IMR-90 (cell line): ENCODE data around the gene CFAP157. TPM values are rescaled to one million over a fixed set of nuclear protein-coding genes. Genes with fewer than 3 reads are reported as not detected.
A peak's percentile ranks its signal among the peaks of the same experiment; 100 is the strongest.

ENCODE experiments used
- ATAC-seq: fragments of 200-7000 bp; cut with Tn5 transposase; 2 replicates; pipeline ENCODE4 v1.9.1; 2020; ENCODE audit warnings: low read depth, mild to moderate bottlenecking, moderate library complexity
- BruUV-seq: library from RNA; stranded (reverse); fragments of 400-500 nt; replicated peaks from 2 replicates; lab custom pipeline; 2021; lab: Mats Ljungman, UMichigan
- CTCF ChIA-PET: fragments of 300-600 bp; formaldehyde crosslinking; extraction: SDS; loops from one replicate; lab custom pipeline; 2021; ENCODE audit warnings: antibody characterized with exemption; lab: Yijun Ruan, JAX
- POLR2A ChIA-PET: fragments of 300-600 bp; sonication (Branson Sonifier 250); formaldehyde crosslinking; loops from one replicate; lab custom pipeline; 2022; ENCODE audit warnings: antibody characterized with exemption; ENCODE audit not compliant: unreplicated experiment; lab: Charles Lee
- DNase-seq: peaks from one replicate; pipeline ENCODE4 v3.0.0; 2013
- H2AFZ ChIP-seq: replicated peaks from 2 replicates; pipeline ENCODE3; 2013; ENCODE audit warnings: low read length, mild to moderate bottlenecking; ENCODE audit not compliant: poor library complexity
- H2AK5ac ChIP-seq: 2 replicates; pipeline ENCODE4 v1.6.1; 2013; ENCODE audit warnings: low read depth, low read length, inconsistent platforms
- H2AK9ac ChIP-seq: replicated peaks from 2 replicates; pipeline ENCODE3; 2013; ENCODE audit warnings: mild to moderate bottlenecking, low read depth, low read length, moderate library complexity; ENCODE audit not compliant: poor library complexity
- H2BK120ac ChIP-seq: 2 replicates; pipeline ENCODE4 v1.6.1; 2013; ENCODE audit warnings: low read depth, low read length, inconsistent platforms
- H2BK15ac ChIP-seq: 3 replicates; pipeline ENCODE4 v1.6.1; 2013; ENCODE audit warnings: low read depth, low read length, inconsistent platforms
- H2BK20ac ChIP-seq: 2 replicates; pipeline ENCODE4 v1.6.1; 2013; ENCODE audit warnings: low read depth, mild to moderate bottlenecking, inconsistent platforms, low read length, moderate library complexity
- H2BK5ac ChIP-seq: 2 replicates; pipeline ENCODE4 v1.6.1; 2013; ENCODE audit warnings: mild to moderate bottlenecking, low read depth, low read length, inconsistent platforms; ENCODE audit not compliant: poor library complexity, severe bottlenecking
- H3K14ac ChIP-seq: replicated peaks from 2 replicates; pipeline ENCODE4 v1.6.1; 2013; ENCODE audit warnings: low read depth, low read length, inconsistent platforms
- H3K18ac ChIP-seq: 2 replicates; pipeline ENCODE4 v1.6.1; 2013; ENCODE audit warnings: low read depth, low read length, control low read depth
- H3K23ac ChIP-seq: 2 replicates; pipeline ENCODE4 v1.6.1; 2013; ENCODE audit warnings: low read depth, low read length, inconsistent platforms
- H3K27ac ChIP-seq: 2 replicates; pipeline ENCODE4 v1.5.1; 2013; ENCODE audit warnings: mild to moderate bottlenecking, control low read depth, low read length; ENCODE audit not compliant: insufficient read depth
- H3K27me3 ChIP-seq: 2 replicates; pipeline ENCODE4 v1.6.1; 2013; ENCODE audit warnings: low read length; ENCODE audit not compliant: control insufficient read depth, insufficient read depth
- H3K36me3 ChIP-seq: 2 replicates; pipeline ENCODE4 v1.6.1; 2013; ENCODE audit warnings: low read length, mixed read lengths; ENCODE audit not compliant: control insufficient read depth, insufficient read depth
- H3K4ac ChIP-seq: 2 replicates; pipeline ENCODE4 v1.6.1; 2013; ENCODE audit warnings: low read depth, low read length, inconsistent platforms
- H3K4me1 ChIP-seq: 2 replicates; pipeline ENCODE4 v1.6.1; 2013; ENCODE audit warnings: low read length, mixed read lengths; ENCODE audit not compliant: control insufficient read depth, insufficient read depth
- H3K4me2 ChIP-seq: 2 replicates; pipeline ENCODE4 v1.6.1; 2013; ENCODE audit warnings: low read depth, mild to moderate bottlenecking, control low read depth, low read length, moderate library complexity
- H3K4me3 ChIP-seq: 2 replicates; pipeline ENCODE4 v1.5.1; 2013; ENCODE audit warnings: low read depth, mild to moderate bottlenecking, control low read depth, low read length, moderate library complexity; ENCODE audit not compliant: insufficient read depth
- H3K56ac ChIP-seq: 2 replicates; pipeline ENCODE4 v1.6.1; 2013; ENCODE audit warnings: low read length, inconsistent platforms; ENCODE audit not compliant: insufficient read depth; ENCODE audit errors: extremely low read depth
- H3K79me1 ChIP-seq, 2 experiments: 2 replicates each; pipeline ENCODE4 v1.6.1; 2013; ENCODE audit warnings: low read length in 2 of 2, inconsistent platforms in 1 of 2, low read depth in 1 of 2
- H3K9ac ChIP-seq: 2 replicates; pipeline ENCODE4 v1.6.1; 2013; ENCODE audit warnings: low read depth, low read length, control low read depth
- H3K9me1 ChIP-seq: 2 replicates; pipeline ENCODE4 v1.6.1; 2013; ENCODE audit warnings: low read length, inconsistent platforms; ENCODE audit not compliant: insufficient read depth
- H3K9me3 ChIP-seq: 2 replicates; pipeline ENCODE4 v1.6.1; 2013; ENCODE audit warnings: low read length; ENCODE audit not compliant: control insufficient read depth, insufficient read depth
- H4K20me1 ChIP-seq: 2 replicates; pipeline ENCODE4 v1.6.1; 2013; ENCODE audit warnings: low read length, inconsistent platforms; ENCODE audit not compliant: insufficient read depth
- H4K5ac ChIP-seq: 2 replicates; pipeline ENCODE4 v1.6.1; 2013; ENCODE audit warnings: mild to moderate bottlenecking, low read depth, low read length, control low read depth
- H4K8ac ChIP-seq, 2 experiments: 2 replicates each; pipeline ENCODE4 v1.6.1; 2013; ENCODE audit warnings: low read depth in 2 of 2, low read length in 2 of 2, control low read depth in 1 of 2, inconsistent platforms in 1 of 2
- H4K91ac ChIP-seq: 2 replicates; pipeline ENCODE4 v1.6.1; 2013; ENCODE audit warnings: low read depth, low read length, inconsistent platforms; ENCODE audit not compliant: insufficient read depth
- BHLHE40 ChIP-seq: fragments of 150-350 bp; IDR thresholded peaks from 2 replicates; pipeline ENCODE4 v1.6.1; 2016; ENCODE audit warnings: mild to moderate bottlenecking, low read depth, low read length
- CHD1 ChIP-seq: IDR thresholded peaks from 2 replicates; pipeline ENCODE4 v1.6.1; 2012; ENCODE audit warnings: low read depth, low read length, improper control_type of control experiment
- CTCF ChIP-seq: conservative IDR thresholded peaks from 2 replicates; pipeline ENCODE4 v1.5.1; 2012; ENCODE audit warnings: mild to moderate bottlenecking, low read depth, low read length, improper control_type of control experiment
- WGBS, 2 experiments: methylation state at CpG; one replicate each; pipeline versions ENCODE4 v1.1.5 to v1.1.7; 2013; ENCODE audit warnings: missing lambda C conversion rate in 2 of 2; ENCODE audit not compliant: insufficient read length in 1 of 2; ENCODE audit errors: extremely low coverage in 2 of 2; 5-methylcytosine and 5-hydroxymethylcytosine counted together
- dilution Hi-C: fragments of 300-500 bp; cut with HindIII; formaldehyde crosslinking; loops from one replicate; pipeline ENCODE4 v1.14.3; 2018; ENCODE audit warnings: low sequenced_read_pairs; ENCODE audit not compliant: unreplicated experiment
- in situ Hi-C: fragments of 300-500 bp; cut with MboI; formaldehyde crosslinking; loops from 3 replicates; pipeline ENCODE4 v1.14.3; 2019; ENCODE audit warnings: low sequenced_read_pairs, inconsistent platforms, mixed read lengths
- intact Hi-C: fragments of 100-400 bp; cut with micrococcal nuclease; formaldehyde crosslinking; loops from 2 replicates; pipeline ENCODE4 v1.10.0; 2022
- polyA plus RNA-seq, 3 experiments: library from polyadenylated mRNA; depleted of rRNA; stranded (reverse); fragments of >200 nt; gene quantifications; 2 replicates each; pipeline ENCODE4 v1.2.3, GENCODE V29; 2012; ENCODE audit warnings: low replicate concordance in 1 of 3
- total RNA-seq: library from RNA; depleted of rRNA; stranded (reverse); fragments of >200 nt; gene quantifications from 2 replicates; pipeline ENCODE4 v1.2.3, GENCODE V29; 2012

Gene CFAP157
- total and polyA plus RNA-seq, 2 of the 4 experiments (the other 2 are of a cell fraction): not detected

- H3K9ac ChIP-seq: peak overlapping the region; percentile 28; the same call in 1 of the 2 replicates
- no peaks in the 10 kb centered on the region for H3K9me3 ChIP-seq
- peak overlapping the region; percentile 95 for H2AFZ ChIP-seq
- no peak overlapping the region for H3K18ac ChIP-seq
- H3K14ac ChIP-seq: peak overlapping the region; percentile 32; the same call in 1 of the 2 replicates
- H3K4me2 ChIP-seq: peak overlapping the region; percentile 90
- no peak for ATAC-seq
- in situ Hi-C loops (no loop called here), dilution Hi-C loops (no loop called here), intact Hi-C loops (loop anchor here (1.0 to 5.0 kb wide), 3 partner anchors 137 to 227 kb away; no protein-coding TSS in a partner anchor)
- 0 out of 2 replicates have a peak overlapping the region, but pooled peaks have one; percentile 19 for H4K5ac ChIP-seq
- TF ChIP-seq CHD1 (no peak), BHLHE40 (no peak), CTCF (no peak)
- 0 out of 3 replicates have a peak overlapping the region, but pooled peaks have one; percentile 66 for H2BK15ac ChIP-seq
- peak overlapping the region in 1 of 2 experiments; percentile 61; a peak in 2 of 4 replicates for H4K8ac ChIP-seq
- H3K27ac ChIP-seq: peak overlapping the region; percentile 31
- H3K56ac ChIP-seq: no peak overlapping the region
- H2AK9ac ChIP-seq: peak overlapping the region; percentile 76
- CTCF ChIA-PET: interaction anchor here (0.6 to 2.0 kb wide), 29 partner anchors 10 to 274 kb away, joined by 3 to 13 read pairs (median 4); partner anchors contain the start of genes CDK9, ENG, PTRH1 and ST6GALNAC4
- peak overlapping the region; percentile 60 for H3K4me3 ChIP-seq
- H4K20me1 ChIP-seq: no peaks in the 10 kb centered on the region
- no peak overlapping the region for H2BK5ac ChIP-seq
- no peak overlapping the region for H3K23ac ChIP-seq
- H3K27me3 ChIP-seq: 0 out of 2 replicates have a peak, but pooled peaks cover 3% of the 10 kb centered on the region
- H2AK5ac ChIP-seq: peak overlapping the region; percentile 88
- peaks cover 5% of the 10 kb centered on the region; the same call in 1 of the 2 replicates for H3K36me3 ChIP-seq
- peak overlapping the region; percentile 46; the same call in 1 of the 2 replicates for H4K91ac ChIP-seq
- no peak overlapping the region for H2BK120ac ChIP-seq
- H3K79me1 ChIP-seq: peaks cover 4 to 12% of the 10 kb centered on the region in 2 experiments; a peak in 2 of 4 replicates
- no peak overlapping the region for H2BK20ac ChIP-seq
- H3K4ac ChIP-seq: peak overlapping the region; percentile 19; the same call in 1 of the 2 replicates
- POLR2A ChIA-PET: interaction anchor here (0.6 kb wide), 3 partner anchors 145 to 213 kb away, joined by 3 to 12 read pairs (median 3); no protein-coding TSS in a partner anchor
- BruUV-seq: no TSS peak
- H3K9me1 ChIP-seq: no peaks in the 10 kb centered on the region
- no peak for DNase-seq
- WGBS, 2 experiments: 48% methylated on average over 13 of the region's 22 CpGs; no CpG with 5 or more reads in 1 of the 2 experiments
- peaks cover 6% of the 10 kb centered on the region for H3K4me1 ChIP-seq
These were observed 27.5 kb downstream of the CFAP157 start for GRCh38 chr9:127734247-127734746.
